Upper lobe of left lung (tissue), 4 donors: ENCODE data around the gene TRDMT1.

Experiments
- CTCF ChIP-seq, 6 experiments: fragments of 450-650 bp in 4 of 6; fragments of 200-600 bp in 2 of 6; sonication (generic) in 2 of 6; IDR thresholded peaks; one replicate each; pipeline ENCODE4 v1.5.1; 2016 to 2019; ENCODE audit warnings: antibody characterized with exemption in 6 of 6
- EP300 ChIP-seq, 4 donors: sonication (generic); formaldehyde crosslinking; IDR thresholded peaks; one replicate each; pipeline ENCODE4 v1.5.1; 2017; ENCODE audit warnings: antibody characterized with exemption in 4 of 4, control low read depth in 2 of 4
- POLR2A ChIP-seq, 4 donors: fragments of 450-650 bp; IDR thresholded peaks; one replicate each; pipeline ENCODE4 v1.5.1; 2016 to 2017; ENCODE audit warnings: antibody characterized with exemption in 4 of 4, mild to moderate bottlenecking in 2 of 4
- POLR2AphosphoS5 ChIP-seq, 2 donors: sonication (generic); formaldehyde crosslinking; IDR thresholded peaks; one replicate each; pipeline ENCODE4 v1.5.1; 2017; ENCODE audit warnings: antibody characterized with exemption in 2 of 2

GRCh38 chr10:17229967-17230682, 28.7 kb upstream of the TRDMT1 start:
- TF ChIP-seq CTCF (IDR thresholded peaks at IDR 0.05), result peak in 3 of 6 experiments; percentile 36 to 57 (median 53)
- TF ChIP-seq POLR2A (IDR thresholded peaks at IDR 0.05), result peak; percentile 36 to 85 (median 62)
- peak in 1 of 4 donors; percentile 39 for TF ChIP-seq EP300 (IDR thresholded peaks at IDR 0.05)
- TF ChIP-seq POLR2AphosphoS5 (IDR thresholded peaks at IDR 0.05), result peak; percentile 80 to 88
